HG03139 (cell line): ENCODE data around the gene SNAI3.
A peak's percentile ranks its signal among the peaks of the same experiment; 100 is the strongest.

Experiments used
- ATAC-seq: cut with Tn5 transposase; IDR thresholded peaks from one replicate; pipeline ENCODE4 v1.9.1; 2021; ENCODE audit not compliant: unreplicated experiment

Gene SNAI3

DNA sequence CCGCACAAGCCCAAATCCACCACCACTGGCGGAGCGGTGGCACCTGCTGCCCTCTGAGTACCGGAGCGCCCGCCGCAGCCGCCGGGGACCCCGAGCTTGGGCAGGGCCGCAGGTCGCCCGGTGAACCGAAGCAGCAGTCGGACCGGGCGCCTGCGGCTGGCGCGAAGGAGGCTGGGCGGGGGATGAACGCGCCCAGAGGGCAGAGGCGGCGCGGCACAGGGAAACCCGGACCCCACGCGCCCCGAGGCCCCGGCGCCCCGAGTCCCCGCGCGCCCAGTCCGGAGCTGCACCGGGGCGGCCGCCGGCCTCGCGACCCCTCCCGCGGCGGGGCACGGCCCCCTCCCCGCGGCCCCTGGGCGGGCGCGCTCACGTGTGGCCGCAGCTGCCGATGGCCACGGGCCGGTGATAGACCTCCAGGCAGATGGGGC, 19.5 kb upstream of the SNAI3 start:
- peak; percentile 13 for ATAC-seq

- ATAC-seq: no peak
Observed at GRCh38 chr16:88705076-88705684, 18.9 kb upstream of the SNAI3 start.

DNA sequence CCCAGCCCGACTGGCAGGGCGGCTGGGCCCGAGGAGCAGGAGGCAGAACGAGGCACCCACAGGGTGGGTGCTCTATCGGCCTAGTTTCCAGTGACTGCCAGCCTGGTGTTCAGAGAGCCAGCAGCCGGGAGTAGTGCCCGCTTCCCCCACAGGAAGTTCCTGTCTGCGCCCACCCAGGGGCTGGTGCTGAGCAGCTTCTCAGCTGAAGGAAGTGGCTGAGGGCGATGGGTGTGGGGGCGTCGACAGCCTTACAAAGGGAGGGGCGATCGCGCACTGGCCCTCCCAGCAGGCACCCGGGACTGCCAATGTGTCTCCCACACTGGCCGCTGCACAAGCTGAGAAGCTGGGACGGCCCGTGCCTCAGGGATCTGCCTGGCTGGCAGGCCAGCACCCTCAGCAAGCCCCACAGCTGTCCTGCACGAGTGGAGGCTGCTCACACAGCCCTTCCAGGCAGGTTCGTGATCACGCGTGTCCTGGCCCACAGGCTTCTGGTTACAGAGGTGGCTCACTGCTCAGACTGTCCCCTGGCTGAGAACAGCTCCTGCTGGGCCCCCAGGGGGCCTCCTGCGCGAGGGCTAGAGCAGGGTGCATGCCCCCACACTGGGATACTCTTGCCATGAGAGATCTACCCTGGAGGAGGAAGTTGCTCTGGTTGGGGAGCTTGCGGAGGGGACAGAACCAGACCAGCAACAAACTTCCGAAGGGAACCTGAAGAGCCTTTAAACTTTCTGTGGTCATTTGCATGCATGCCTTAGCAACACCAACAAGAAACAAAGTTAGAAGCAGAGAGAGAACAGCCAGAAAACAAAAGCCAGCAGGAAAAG, 17.4 kb upstream of the SNAI3 start:
- ATAC-seq: no peak

DNA sequence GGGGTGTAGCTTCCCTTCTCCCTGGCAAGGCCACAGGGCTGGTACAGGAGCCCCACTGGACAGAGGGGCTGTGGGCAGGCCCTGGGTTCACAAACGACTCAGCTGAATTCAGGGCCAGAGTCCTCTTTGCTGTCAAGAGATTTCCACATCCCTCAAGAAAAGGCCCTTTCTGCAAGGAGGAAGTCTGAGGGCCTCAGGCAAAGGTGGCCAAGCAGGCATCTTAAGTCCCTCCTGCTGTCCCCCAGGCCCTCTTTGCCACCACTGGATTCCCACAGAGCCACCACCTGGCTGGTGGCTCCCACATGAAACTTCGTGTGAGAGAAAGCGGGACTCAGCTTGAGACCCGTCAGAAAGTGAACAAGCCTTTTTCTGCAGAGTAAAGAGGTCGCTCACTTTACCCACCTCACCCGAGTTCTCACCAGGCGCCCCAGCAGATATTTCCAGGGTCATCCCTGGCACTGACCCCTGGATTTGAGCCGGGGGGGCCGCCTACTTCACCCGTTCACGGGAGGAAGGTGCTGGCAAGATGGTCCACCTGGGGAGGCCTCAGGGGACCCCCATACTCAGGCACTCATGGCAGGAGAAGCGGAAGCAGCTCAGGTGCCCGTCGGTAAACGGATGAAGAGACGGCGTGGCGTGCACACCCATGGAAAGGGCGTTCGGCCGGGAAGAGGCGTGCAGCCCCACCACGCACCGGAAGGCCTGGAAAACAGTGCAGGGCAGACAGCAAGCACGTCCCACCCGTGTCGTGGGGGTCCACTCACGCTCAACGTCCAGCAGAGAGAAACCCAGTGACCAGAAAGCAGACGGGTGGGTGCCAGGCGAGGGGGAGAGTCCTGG, 16.3 kb upstream of the SNAI3 start:
- no peak for ATAC-seq

DNA sequence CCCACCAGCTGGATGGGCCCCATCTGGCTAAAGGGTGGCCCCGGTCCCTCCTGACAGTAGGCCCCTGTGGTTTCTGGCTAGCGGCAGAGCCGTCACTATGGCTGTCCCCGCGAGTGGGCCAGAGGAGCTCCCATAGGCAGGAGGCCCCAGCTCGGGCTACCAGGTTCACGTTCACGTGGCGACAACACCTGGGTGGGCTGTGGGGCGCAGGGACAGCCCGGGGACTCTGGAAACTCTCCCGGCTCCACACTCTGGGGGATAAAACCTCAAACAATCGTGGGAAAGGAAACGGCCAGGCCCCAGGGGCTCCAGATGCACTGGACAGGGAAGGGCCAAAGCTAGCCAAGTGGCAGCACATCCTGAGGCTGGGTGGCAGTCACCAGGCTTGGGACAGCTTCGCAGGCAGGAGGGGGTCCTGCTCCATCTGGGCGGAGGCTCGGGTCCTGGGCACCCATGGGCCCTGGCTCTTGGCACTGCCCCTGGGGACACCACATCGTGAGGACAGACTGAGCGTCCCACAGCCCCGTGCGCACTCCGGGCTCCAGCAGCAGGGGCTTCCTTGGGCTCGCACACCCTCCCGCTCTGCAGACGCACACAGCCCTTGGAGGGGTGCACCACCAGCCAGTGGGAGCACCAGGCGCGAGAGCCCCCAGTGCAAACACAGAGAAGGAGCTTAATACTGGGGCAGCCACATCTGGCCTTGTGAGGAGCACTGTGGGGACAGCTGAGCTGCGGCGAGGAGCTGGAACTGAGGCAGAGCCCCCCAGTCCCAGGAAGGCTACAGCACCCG, 15.5 kb upstream of the SNAI3 start:
- ATAC-seq: no peak

DNA sequence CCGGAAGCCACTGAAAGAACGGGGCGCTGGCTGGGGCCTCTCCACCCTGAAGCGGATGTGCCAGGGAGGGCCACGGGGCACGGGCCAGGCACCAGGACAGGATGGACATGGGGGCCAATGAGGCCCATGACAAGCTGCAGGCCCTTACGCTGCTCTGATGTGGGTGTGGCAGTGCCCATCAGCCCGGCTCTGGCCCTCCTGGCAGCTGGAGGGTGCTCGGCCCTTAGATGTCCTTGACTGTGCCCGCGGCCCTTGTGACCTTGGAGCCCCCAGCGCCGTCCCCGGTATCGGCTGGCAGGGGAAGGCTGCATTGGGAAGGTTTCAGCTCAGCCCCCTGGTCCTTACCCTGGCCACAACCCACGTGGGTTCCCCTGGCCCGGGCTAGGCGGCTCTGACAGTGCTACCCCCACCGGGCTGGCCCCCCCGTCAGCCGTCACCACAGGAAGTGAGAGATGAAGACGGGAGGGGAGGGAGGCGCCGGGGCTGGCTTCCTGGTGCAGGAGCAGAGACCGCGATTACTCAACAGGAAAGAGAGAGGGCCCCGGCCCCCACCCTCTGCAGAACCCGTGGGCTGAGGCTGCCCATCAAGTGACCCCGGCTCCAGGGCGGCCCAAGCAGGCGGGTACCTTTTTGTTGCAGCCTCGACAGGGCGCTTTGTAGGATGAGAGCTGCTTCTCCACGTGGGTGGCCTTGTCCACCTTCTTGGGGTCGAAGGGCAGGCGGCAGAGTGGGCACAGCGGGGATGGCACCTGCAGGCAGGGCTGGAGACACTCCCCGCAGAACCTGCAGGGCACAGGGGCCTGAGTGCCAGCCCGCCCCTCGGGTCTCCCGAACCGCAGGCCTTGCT, 14.6 kb upstream of the SNAI3 start:
- ATAC-seq: peak; percentile 56

DNA sequence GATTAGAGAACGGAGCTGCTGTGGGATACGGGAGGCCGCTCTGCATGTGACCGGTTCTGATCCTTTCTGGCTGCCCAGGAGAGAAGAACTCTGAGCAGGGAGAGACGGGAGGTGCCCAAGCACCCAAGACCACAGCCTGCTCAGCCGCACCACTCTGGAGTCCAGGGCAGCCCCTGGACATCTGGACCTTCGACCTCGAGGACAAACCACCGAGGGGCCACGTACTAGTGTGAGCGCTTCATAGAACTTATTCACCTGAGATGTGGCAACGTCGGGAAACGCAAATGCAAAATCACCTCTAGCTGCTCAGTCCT, 14.0 kb upstream of the SNAI3 start:
- no peak for ATAC-seq

GRCh38 chr16:88699180-88699579, 12.9 kb upstream of the SNAI3 start:
- no peak for ATAC-seq

DNA sequence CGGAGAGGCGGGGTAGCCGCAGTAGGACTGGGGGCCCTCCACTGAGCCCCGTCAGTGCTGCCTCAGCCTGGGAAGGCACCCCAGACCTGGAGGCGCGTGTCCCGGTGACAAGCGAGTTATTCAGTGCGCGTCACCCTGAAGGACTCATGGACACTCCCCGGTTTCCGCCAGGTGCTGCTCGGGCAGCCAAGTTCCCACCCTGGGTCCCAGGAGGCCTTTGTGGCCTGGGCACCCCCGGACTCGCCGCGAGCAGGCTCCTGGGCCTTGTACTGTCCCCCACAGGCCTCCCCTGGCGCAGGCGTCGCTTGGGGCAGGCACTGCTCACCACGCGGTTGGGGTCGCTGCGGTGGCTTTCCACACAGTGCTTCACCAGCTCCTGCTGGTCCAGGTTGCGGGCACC, 12.3 kb upstream of the SNAI3 start:
- no peak for ATAC-seq

DNA sequence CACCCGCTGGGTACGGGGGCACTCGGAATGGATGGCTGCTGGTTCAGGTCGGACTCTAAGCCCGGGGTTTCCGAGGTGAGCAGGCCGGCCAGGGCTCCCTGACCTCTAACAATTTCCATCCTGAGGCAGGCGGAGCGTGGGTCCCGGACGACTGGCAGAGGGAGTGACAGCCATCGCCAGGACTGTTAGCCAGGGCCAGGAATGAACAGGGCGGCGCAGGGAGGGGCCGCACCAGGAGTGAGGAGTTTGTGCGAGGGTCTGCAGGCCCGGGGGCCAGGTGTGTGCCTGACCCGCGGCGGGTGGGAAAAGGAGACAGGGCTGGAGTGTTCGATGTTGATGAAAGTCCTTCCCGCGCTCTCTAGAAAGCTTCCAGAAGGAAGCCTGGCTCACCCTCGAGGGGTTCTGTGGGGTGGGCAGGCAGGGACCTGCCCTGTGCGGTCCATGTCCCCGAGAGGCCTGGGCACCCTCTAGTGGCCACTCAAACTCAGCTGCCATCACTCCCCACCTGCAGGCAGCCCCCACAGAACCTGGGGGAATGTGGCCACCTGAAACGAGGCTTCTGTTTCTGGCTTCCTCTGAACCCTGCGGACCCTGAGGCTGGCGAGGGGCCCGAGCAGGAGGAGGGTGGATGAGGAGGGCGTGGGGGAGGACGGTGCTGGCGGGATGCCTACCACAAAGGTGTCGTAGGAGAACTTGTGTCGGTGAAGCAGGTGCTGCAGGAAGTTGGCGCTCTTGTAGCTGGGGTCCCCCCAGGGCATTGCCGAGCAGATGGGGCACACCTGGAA, 11.7 kb upstream of the SNAI3 start:
- ATAC-seq: no peak

- no peak for ATAC-seq
Observed at GRCh38 chr16:88697116-88697830, 11.0 kb upstream of the SNAI3 start.

DNA sequence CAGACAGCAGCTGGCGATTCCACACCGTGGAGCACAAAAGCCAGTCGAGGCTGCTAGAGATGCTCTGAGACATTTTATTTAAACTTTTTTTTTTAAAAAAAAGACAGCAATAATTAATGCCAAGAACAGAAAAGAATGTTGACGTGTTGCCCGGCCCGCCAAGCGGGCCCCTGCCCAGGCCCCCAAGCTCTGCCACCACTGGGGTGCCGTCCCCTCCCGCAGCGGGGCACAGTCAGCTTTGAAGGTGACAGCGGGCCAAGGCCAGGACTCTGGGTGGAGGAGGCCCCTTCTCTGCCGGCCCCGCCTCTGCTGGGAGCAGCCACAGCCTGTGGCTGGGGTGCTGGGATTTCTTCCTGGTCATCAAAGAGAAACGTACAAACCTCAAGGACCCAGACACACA, 10.1 kb upstream of the SNAI3 start:
- no peak for ATAC-seq

DNA sequence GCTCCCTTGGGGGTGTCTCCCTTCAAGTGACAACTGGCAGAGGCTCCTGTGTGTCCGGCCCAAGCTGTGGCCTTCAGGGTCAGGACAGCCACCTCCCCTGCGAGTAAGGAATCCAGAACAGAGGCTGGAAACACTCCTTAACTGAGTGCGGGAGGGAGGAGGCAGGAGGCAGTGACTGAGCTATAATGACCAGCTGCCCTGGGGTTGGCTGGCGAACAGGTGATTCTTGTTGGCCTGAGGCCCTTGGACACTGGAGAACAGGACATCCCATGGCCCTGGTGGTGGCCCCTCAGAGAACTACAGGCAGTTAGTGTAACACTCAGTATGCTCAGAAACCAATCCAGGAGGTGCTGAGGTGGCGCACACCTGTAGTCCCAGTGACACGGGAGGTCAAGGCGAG, 9.4 kb upstream of the SNAI3 start:
- ATAC-seq: no peak

DNA sequence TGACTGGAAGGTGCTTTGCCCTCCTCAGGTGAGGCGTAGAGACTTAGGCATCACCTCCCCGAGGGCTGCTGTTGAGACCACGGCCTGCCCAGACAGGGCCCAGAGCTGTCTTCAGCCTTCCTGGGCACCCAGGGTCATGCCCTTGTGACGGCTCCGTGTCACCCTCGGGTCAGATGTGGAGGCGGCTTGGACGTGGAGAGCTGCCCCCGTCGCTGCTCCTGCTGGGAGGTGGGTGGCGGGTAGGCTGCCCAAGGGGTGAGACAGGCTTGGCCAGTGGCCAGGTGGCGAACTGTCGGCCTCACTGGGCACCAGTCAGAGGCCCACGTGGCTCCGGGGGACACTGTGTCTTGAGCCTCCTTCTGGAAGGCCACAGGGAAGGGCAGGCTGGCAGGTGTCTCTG, 8.9 kb upstream of the SNAI3 start:
- ATAC-seq: no peak

GRCh38 chr16:88694221-88695087, 8.1 kb upstream of the SNAI3 start:
- ATAC-seq: no peak

- ATAC-seq: no peak
Observed at GRCh38 chr16:88693420-88694177, 7.3 kb upstream of the SNAI3 start.

- no peak for ATAC-seq
Observed at GRCh38 chr16:88692861-88693260, 6.6 kb upstream of the SNAI3 start.
